Smooth muscle cell (in vitro differentiated cells): ENCODE data around the gene ETV5. TPM values are rescaled to one million over a fixed set of nuclear protein-coding genes. Genes with fewer than 3 reads are reported as not detected.

ENCODE experiments used
- DNase-seq: peaks from one replicate; lab custom pipeline; 2025; ENCODE audit not compliant: unreplicated experiment; lab: John Stamatoyannopoulos, UW
- H2AFZ ChIP-seq: fragments of 200-600 bp; sonication (generic); 2 replicates; pipeline ENCODE4 v1.6.0; 2016; ENCODE audit warnings: antibody characterized with exemption, low read depth, mild to moderate bottlenecking
- H3F3A ChIP-seq: fragments of 200-600 bp; sonication (generic); 2 replicates; pipeline ENCODE4 v1.6.0; 2017; ENCODE audit warnings: antibody characterized with exemption, low read depth
- H3K27ac ChIP-seq: fragments of 200-600 bp; sonication (generic); 2 replicates; pipeline ENCODE4 v1.5.1; 2016; ENCODE audit warnings: low read depth, mild to moderate bottlenecking
- H3K27me3 ChIP-seq: fragments of 200-600 bp; sonication (generic); 2 replicates; pipeline ENCODE4 v1.6.1; 2016; ENCODE audit warnings: low read depth, mild to moderate bottlenecking
- H3K36me3 ChIP-seq: fragments of 200-600 bp; sonication (generic); 2 replicates; pipeline ENCODE4 v1.5.1; 2016; ENCODE audit warnings: low read depth
- H3K4me1 ChIP-seq: fragments of 200-600 bp; sonication (generic); 2 replicates; pipeline ENCODE4 v1.5.1; 2016; ENCODE audit warnings: low read depth
- H3K4me2 ChIP-seq: fragments of 200-600 bp; sonication (generic); 2 replicates; pipeline ENCODE4 v1.6.0; 2016; ENCODE audit warnings: mild to moderate bottlenecking
- H3K4me3 ChIP-seq: fragments of 200-600 bp; sonication (generic); 2 replicates; pipeline ENCODE4 v1.5.1; 2016; ENCODE audit warnings: mild to moderate bottlenecking
- H3K79me2 ChIP-seq: fragments of 200-600 bp; sonication (generic); 2 replicates; pipeline ENCODE4 v1.6.0; 2016; ENCODE audit warnings: low read depth, mild to moderate bottlenecking
- H3K9ac ChIP-seq: fragments of 200-600 bp; sonication (generic); 2 replicates; pipeline ENCODE4 v1.6.0; 2016; ENCODE audit warnings: low read depth
- H3K9me3 ChIP-seq: fragments of 200-600 bp; sonication (generic); replicated peaks from 2 replicates; pipeline ENCODE4 v1.5.1; 2016; ENCODE audit warnings: low read depth
- H4K20me1 ChIP-seq: fragments of 200-600 bp; sonication (generic); 2 replicates; pipeline ENCODE4 v1.6.0; 2016; ENCODE audit warnings: low read depth
- CTCF ChIP-seq: fragments of 200-600 bp; sonication (generic); IDR thresholded peaks from 2 replicates; pipeline ENCODE4 v1.5.1; 2017; ENCODE audit warnings: borderline replicate concordance, mild to moderate bottlenecking, antibody characterized with exemption; ENCODE audit not compliant: insufficient read depth, poor library complexity, severe bottlenecking
- WGBS: methylation state at CpG from one replicate; pipeline ENCODE4 v1.1.7; 2016; ENCODE audit warnings: low lambda C conversion rate; 5-methylcytosine and 5-hydroxymethylcytosine counted together
- polyA plus RNA-seq: library from polyadenylated mRNA; unstranded; fragments of >200 nt; fragmentation: Nextera tagmentation; extraction: Ambion mirVana; gene quantifications from 2 replicates; pipeline ENCODE4 v1.2.1, GENCODE V29; 2016
- total RNA-seq: library from RNA; depleted of rRNA; stranded (reverse); fragments of >200 nt; gene quantifications from 2 replicates; pipeline ENCODE4 v1.2.3, GENCODE V29; 2014

The ETV5 gene
- total and polyA plus RNA-seq, 2 experiments from 2014 or later = 32.6 to 51.8 TPM

GRCh38 chr3:186127463-186127862 lies 18.6 kb upstream of the ETV5 start:
- 83% methylated on average over 7 of the region's 7 CpGs for WGBS
- TF ChIP-seq CTCF = no peak
- H3K4me3 ChIP-seq = no peak overlapping the region
- H3K9me3 ChIP-seq = no peaks in the 10 kb centered on the region
- H3K4me2 ChIP-seq = no peak overlapping the region
- H3K79me2 ChIP-seq = no peaks in the 10 kb centered on the region
- no peak for DNase-seq
- no peaks in the 10 kb centered on the region for H3F3A ChIP-seq
- no peaks in the 10 kb centered on the region for H3K4me1 ChIP-seq
- no peaks in the 10 kb centered on the region for H4K20me1 ChIP-seq
- H3K27ac ChIP-seq = no peak overlapping the region
- H3K9ac ChIP-seq = no peak overlapping the region
- H2AFZ ChIP-seq = no peak overlapping the region
- H3K36me3 ChIP-seq = no peaks in the 10 kb centered on the region
- no peaks in the 10 kb centered on the region for H3K27me3 ChIP-seq

DNA sequence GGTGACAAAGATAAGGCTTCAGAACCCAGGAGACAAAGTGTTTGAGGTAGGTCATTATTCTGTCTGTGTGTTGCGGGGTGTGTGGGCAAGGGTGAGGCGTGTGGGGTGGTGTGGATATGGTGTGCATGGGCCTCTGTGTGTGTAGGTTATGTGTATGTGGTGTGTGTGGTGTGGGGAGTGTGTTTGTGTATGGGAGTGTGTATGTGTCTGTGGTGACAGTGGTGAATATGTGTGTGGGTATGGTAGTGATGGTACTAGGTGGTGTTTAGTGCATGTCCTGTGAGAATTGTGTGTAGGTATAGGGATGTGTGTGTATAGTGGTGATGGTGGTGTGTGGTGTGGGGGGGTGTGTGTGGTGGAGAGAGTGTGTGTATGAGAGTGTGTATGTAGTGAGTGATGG lies 16.2 kb upstream of the ETV5 start:
- no peak overlapping the region for H3K27ac ChIP-seq
- H3K4me2 ChIP-seq = no peak overlapping the region
- no peak overlapping the region for H3K9ac ChIP-seq
- H3K4me1 ChIP-seq = no peaks in the 10 kb centered on the region
- no peak for TF ChIP-seq CTCF
- no peaks in the 10 kb centered on the region for H3F3A ChIP-seq
- no peak overlapping the region for H3K4me3 ChIP-seq
- no peaks in the 10 kb centered on the region for H3K36me3 ChIP-seq
- WGBS = 97% methylated on average over 2 of the region's 2 CpGs
- DNase-seq = no peak
- no peaks in the 10 kb centered on the region for H3K9me3 ChIP-seq
- no peaks in the 10 kb centered on the region for H3K27me3 ChIP-seq
- no peak overlapping the region for H2AFZ ChIP-seq
- H3K79me2 ChIP-seq = no peaks in the 10 kb centered on the region
- no peaks in the 10 kb centered on the region for H4K20me1 ChIP-seq

DNA sequence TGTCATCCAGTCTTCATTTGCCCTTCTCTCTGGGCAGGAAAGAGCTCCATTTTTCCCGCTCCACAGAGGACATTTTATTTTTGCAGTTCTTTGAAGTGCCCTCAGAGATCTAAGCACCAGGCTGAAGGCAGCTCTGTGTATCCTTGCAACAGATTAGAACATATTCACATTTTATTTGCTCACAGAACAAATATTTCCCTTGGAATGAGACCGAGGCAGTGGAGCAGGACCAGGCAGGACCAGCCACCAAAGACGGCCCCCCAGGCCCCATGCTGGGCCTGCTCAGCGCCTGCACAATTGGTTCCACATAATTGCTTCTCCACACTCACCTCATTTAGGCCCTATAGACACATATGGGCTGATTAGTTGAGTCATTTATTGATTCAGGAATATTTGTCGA lies 15.7 kb upstream of the ETV5 start:
- no peak overlapping the region for H3K4me3 ChIP-seq
- H3K36me3 ChIP-seq = no peaks in the 10 kb centered on the region
- peak overlapping the region; percentile 1 for H2AFZ ChIP-seq
- H3K4me1 ChIP-seq = no peaks in the 10 kb centered on the region
- H4K20me1 ChIP-seq = no peaks in the 10 kb centered on the region
- H3K79me2 ChIP-seq = no peaks in the 10 kb centered on the region
- no peaks in the 10 kb centered on the region for H3K27me3 ChIP-seq
- H3F3A ChIP-seq = no peaks in the 10 kb centered on the region
- H3K27ac ChIP-seq = no peak overlapping the region
- H3K9me3 ChIP-seq = no peaks in the 10 kb centered on the region
- no peak for DNase-seq
- TF ChIP-seq CTCF = no peak
- H3K9ac ChIP-seq = no peak overlapping the region
- H3K4me2 ChIP-seq = no peak overlapping the region
- WGBS = 50% methylated on average over 5 of the region's 5 CpGs

GRCh38 chr3:186123012-186123411 lies 14.1 kb upstream of the ETV5 start:
- Histone ChIP-seq H3F3A (no peaks in the 10 kb centered on the region), H4K20me1 (no peaks in the 10 kb centered on the region), H3K27me3 (no peaks in the 10 kb centered on the region), H3K4me2 (no peak overlapping the region), H3K36me3 (no peaks in the 10 kb centered on the region), H3K9me3 (no peaks in the 10 kb centered on the region), H3K79me2 (no peaks in the 10 kb centered on the region), H3K4me1 (no peaks in the 10 kb centered on the region), H2AFZ (no peak overlapping the region), H3K27ac (no peak overlapping the region), H3K4me3 (no peak overlapping the region), H3K9ac (no peak overlapping the region)
- TF ChIP-seq CTCF = no peak
- DNase-seq = no peak
- WGBS = 62% methylated on average over 5 of the region's 5 CpGs
